Measurements from ENCODE around the gene ZNF692.

ZNF692 gene

GRCh38 chr1:248873993-248874533, 15.2 kb upstream of the ZNF692 start:
- peak; percentile 43 for DNase-seq

GRCh38 chr1:248873409-248873992, 14.6 kb upstream of the ZNF692 start:
- peak; percentile 66 for DNase-seq

GRCh38 chr1:248872752-248873408, 14.0 kb upstream of the ZNF692 start:
- peak; percentile 62 for DNase-seq

GRCh38 chr1:248871837-248872401, 13.0 kb upstream of the ZNF692 start:
- DNase-seq = no peak

GRCh38 chr1:248862998-248863881, 4.4 kb upstream of the ZNF692 start:
- peak; percentile 58 for DNase-seq

DNA sequence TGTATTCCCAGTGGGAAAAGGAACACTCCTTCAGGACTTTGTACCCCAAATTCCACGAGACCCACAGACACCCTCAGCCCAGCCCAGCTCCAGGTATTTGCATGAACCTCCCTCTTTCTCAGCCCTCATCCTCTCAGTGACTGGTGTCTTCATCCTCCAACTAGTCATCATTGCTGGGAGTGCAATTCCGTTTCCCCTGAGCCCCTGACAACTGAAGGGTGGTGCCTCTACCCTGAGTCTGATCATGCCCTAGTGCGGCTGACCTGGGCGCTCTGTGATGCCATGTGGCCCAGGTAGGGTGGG, 3.8 kb upstream of the ZNF692 start:
- DNase-seq = no peak

DNA sequence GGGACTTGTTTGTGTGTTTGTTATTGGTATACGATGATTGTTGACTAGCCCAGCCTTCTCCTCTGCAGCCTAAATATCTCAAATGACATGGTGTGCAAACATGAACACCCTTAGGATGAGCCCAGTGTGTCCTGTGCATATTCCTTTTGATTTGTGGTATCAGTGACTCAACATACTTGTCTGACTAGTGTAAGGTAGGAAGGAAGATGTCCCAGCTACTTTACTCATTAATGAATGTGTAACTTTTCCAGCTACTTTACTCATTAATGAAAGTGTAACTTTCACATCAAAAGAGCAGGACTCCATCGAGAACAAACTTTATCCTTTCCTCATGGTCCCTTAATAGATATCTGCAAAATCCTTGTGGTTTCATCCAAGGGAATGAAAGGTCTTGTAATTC, 2.7 kb upstream of the ZNF692 start:
- no peak for DNase-seq

GRCh38 chr1:248860007-248860406, 1.1 kb upstream of the ZNF692 start:
- no peak for DNase-seq

DNA sequence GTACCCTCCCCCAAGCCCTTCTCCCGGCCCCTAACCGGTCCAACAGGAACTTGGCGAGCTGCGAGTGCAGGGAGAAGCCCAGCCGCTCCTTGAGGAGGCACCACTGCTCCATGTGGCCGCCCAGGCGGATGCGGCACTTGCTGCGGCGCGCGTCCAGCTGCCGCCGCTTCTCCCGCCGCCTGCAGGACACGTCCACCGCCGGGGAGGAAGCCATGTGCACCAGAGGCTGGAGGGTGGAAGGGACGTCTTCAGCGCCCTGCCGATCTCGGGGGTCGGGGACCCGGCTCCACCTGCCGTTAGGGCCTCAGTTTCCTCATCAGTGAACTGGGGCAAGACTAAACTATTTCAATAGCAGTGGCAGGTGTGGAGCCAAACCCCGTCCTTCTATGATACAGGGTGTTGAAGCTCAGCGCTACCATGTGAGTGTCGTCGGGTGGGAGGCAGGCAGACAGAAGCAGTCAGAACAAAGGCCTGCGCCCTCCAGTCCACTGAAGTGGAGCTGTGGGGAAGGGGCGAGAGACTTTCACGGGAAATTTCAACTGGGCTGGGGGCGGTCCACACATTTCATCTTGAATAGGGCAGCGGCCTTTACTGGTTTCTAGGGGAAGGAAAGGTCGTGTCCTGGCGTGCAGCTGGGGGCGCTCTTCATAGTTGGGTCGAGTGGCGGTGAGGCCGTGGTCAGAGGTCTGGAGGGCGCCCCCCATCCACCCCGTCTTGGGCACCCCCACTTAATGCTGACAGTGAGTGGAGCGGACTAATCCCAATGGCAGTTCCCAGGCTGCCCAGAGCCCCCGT, 592 bp downstream of the ZNF692 start:
- peak; percentile 43 for DNase-seq

DNA sequence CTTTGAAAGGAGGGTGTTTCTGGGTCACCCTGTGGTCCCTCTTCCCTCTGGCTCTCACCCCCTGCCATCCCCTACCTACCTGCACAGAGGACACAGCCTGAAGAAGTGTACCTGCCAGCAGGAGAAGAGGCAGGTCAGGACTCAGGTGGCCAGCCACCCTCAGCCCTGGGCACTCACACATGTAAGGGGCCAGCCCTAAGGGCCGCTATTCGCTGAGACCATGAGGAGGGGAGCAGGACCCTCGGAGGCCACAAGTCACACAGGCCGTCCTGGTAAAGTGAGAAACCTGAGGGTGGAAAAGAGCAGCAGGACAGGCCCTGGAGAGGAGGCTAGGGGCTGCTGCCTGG, 1.2 kb downstream of the ZNF692 start:
- DNase-seq = no peak

DNA sequence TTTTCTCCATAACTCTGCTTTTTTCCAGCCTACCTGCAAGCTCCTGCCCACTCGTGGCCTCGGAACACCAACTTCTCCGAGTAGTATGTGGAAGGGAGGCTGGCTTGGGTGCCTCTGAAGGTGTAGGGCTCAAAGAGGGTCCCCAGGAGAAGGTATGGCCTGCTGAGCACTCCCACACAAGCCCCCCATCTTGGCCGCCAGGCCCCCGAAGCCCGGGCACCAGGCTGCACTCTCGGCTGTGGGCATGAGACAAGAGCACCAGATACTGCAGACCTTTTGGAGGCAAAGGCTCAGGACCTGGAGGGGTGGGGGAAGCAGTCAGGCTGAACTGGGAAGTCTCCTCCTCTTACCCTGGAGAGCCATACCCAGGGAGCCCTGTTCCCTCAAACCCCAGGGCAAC, 1.7 kb downstream of the ZNF692 start:
- DNase-seq = no peak

GRCh38 chr1:248856176-248856575, 2.7 kb downstream of the ZNF692 start:
- no peak for DNase-seq

- no peak for DNase-seq
Observed at GRCh38 chr1:248855580-248855979, 3.3 kb downstream of the ZNF692 start.

GRCh38 chr1:248853663-248854375, 5.1 kb downstream of the ZNF692 start:
- no peak for DNase-seq

GRCh38 chr1:248852481-248853405, 6.1 kb downstream of the ZNF692 start:
- DNase-seq = no peak

- DNase-seq = no peak
Observed at GRCh38 chr1:248851390-248851789, 7.5 kb downstream of the ZNF692 start.

GRCh38 chr1:248850536-248851251, 8.2 kb downstream of the ZNF692 start:
- no peak for DNase-seq

DNA sequence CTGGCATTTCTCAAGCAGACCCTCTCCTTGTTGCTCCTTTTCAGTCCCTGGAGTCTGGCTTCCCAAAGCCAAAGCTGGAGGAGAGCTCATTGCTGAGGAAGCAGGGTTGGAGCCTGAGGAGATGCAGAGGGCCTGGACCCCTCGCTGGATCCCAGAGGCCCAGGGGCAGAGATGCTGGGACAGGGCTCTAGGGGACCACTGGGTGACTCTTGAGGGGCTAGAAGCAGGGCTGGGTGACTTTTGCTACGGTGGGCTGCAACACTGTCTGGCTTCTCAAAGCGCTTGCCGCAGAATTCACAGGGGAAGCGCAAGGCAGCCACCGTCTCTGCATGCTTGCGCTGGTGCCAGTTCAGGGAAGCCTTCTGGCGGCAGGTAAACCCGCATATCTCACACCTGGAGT, 8.8 kb downstream of the ZNF692 start:
- DNase-seq = no peak

DNA sequence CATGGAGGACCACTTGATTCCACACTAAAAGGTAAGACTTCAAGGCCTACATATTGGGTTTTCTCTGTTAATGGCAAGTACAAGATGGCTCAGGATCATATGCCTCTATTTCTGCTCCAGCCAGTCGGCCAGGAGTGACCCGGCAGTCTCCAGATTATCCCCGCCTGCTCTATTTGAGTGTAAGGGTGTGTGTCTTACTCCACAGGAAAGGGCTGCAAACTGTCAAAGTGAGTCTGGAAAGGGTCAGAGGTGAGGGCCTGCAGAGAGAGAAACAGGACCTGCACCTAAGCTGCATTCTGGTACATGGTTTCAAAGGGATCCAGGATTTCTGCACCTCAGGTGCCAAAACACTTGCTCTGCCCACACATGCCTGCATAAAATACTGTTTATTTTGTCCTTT, 9.2 kb downstream of the ZNF692 start:
- no peak for DNase-seq

DNA sequence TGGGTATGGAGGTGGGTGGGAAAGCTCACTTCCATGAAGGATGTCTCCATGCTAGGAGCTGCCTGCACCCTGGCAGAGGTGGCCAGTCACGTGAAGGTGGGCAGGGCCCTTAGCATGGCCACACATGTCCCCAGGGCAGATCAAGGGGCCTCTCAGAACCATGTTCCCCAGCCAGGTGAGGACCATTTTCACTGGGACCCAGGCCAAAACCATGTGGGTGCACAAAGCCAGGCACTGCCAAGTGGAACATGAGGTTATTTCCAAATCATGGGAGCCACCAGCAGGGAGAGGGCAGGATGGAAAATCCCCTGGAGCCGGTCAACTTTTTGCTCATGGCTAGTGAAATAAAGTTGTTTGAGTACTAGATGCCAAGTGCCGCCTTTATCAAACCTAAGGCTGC, 9.7 kb downstream of the ZNF692 start:
- DNase-seq = no peak

All from NCI-H510A (cell line).